Measurements from ENCODE around the gene ATXN2.

DNA sequence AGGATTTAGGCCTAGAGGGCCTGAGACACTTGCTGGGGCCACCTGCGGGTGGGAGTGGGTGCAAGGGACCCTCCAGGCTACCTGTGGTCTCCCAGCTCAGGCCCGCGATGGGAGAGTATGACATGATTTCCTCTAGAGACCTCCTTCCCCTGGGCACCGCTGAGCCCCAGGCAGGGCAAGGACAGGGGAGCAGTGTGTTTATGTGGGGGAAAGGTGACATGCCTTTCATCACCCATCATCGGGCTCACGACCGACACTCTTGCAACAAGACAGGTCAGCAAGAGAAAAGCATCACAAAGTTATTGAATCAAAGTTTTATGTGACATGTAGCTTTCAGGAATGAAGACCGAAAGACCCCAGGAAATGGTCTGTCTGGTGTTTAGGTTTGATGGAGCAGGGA, 173.5 kb downstream of the ATXN2 start:
- TF ChIP-seq EZH2 (IDR thresholded peaks at IDR 0.05; ENCODE audit: low read length, unreplicated experiment): no peak
- no peak for TF ChIP-seq CTCF (conservative IDR thresholded peaks at IDR 0.05; ENCODE audit: low read depth, low read length)
